ENCODE measurements around the gene ACSM4.
"Not testable (repeated sequence)": the region's sequence is repeated elsewhere in the genome, so short reads cannot be mapped to it uniquely, and the experiment has no call there.

The ACSM4 gene
- 0 reads per million in 2 donors for total RNA-seq

- DNase-seq = no peak
Observed at GRCh38 chr12:7303772-7304171, at the start of gene ACSM4. Gene ACSM4 (plus strand): TSS chr12:7304072. CDS start chr12:7304332, 260 bp downstream.

- no peak for DNase-seq
Observed at GRCh38 chr12:7259060-7259459, 44.8 kb upstream of the ACSM4 start.

- DNase-seq = no peak
Observed at GRCh38 chr12:7264538-7264937, 39.3 kb upstream of the ACSM4 start.

GRCh38 chr12:7265251-7265650 is 38.6 kb upstream of the ACSM4 start:
- no peak for DNase-seq

GRCh38 chr12:7269273-7269672 is 34.6 kb upstream of the ACSM4 start:
- DNase-seq = no peak

GRCh38 chr12:7271893-7272514 is 31.9 kb upstream of the ACSM4 start:
- DNase-seq = no peak

GRCh38 chr12:7275482-7275881 is 28.4 kb upstream of the ACSM4 start:
- DNase-seq = not testable (repeated sequence)

- DNase-seq = no peak
Observed at GRCh38 chr12:7282844-7283243, 21.0 kb upstream of the ACSM4 start.

GRCh38 chr12:7289743-7290142 is 14.1 kb upstream of the ACSM4 start:
- DNase-seq = no peak

- DNase-seq = not testable (repeated sequence)
Observed at GRCh38 chr12:7290588-7290987, 13.3 kb upstream of the ACSM4 start.

- no peak for DNase-seq
Observed at GRCh38 chr12:7292300-7292699, 11.6 kb upstream of the ACSM4 start.

GRCh38 chr12:7293670-7294069 is 10.2 kb upstream of the ACSM4 start:
- no peak for DNase-seq

GRCh38 chr12:7295529-7295928 is 8.3 kb upstream of the ACSM4 start:
- no peak for DNase-seq

GRCh38 chr12:7297865-7298264 is 6.0 kb upstream of the ACSM4 start:
- DNase-seq = no peak

GRCh38 chr12:7302266-7302986 is 1.4 kb upstream of the ACSM4 start:
- no peak for DNase-seq

- DNase-seq = no peak
Observed at GRCh38 chr12:7303230-7303629, 642 bp upstream of the ACSM4 start.

- no peak for DNase-seq
Observed at GRCh38 chr12:7304456-7304855, 584 bp downstream of the ACSM4 start.

GRCh38 chr12:7310070-7310469 is 6.2 kb downstream of the ACSM4 start:
- no peak for DNase-seq

GRCh38 chr12:7319930-7320329 is 16.1 kb downstream of the ACSM4 start:
- DNase-seq = no peak

GRCh38 chr12:7321624-7322023 is 17.8 kb downstream of the ACSM4 start:
- no peak for DNase-seq

GRCh38 chr12:7322599-7322998 is 18.7 kb downstream of the ACSM4 start:
- no peak for DNase-seq

- no peak for DNase-seq
Observed at GRCh38 chr12:7324176-7324575, 20.3 kb downstream of the ACSM4 start.

- DNase-seq = no peak
Observed at GRCh38 chr12:7327918-7328317, 24.0 kb downstream of the ACSM4 start.

- DNase-seq = not testable (repeated sequence)
Observed at GRCh38 chr12:7337790-7338189, 33.9 kb downstream of the ACSM4 start.

- DNase-seq = no peak
Observed at GRCh38 chr12:7339675-7340074, 35.8 kb downstream of the ACSM4 start.
